GM21367 (cell line): ENCODE data around the gene LARP4B.
"Not testable (repeated sequence)": the region's sequence is repeated elsewhere in the genome, so short reads cannot be mapped to it uniquely, and the experiment has no call there.

Experiments used
- ATAC-seq: cut with Tn5 transposase; IDR thresholded peaks from one replicate; pipeline ENCODE4 v1.9.1; 2021; ENCODE audit not compliant: unreplicated experiment

The LARP4B gene

DNA sequence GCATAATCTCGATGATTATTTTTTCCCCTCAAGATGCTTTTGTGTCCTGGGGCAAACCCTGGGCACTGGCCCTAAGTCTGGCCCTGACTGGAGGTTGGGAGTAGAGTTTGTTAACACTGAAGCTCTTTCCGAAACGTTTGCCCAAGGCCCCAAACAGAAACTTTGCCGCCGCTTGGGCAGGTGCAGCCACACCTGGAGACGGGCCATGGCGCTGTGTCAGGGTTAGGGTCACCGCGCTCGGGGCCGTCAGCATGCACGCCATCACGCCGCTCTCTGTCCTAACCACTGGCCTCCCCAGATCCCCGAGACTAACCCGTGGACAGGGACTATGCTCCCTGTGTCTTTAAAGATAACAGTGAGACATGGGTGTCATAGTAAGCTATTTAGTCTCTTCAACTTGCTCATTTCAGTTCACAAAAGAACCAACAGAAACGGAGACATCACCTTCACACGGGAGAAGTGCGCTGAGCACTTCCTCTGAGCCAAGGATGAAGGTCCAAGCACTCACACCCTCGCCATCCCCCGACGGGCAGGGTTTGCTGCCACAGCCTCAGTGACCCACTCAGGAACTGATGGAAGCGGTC lies 156.8 kb downstream of the LARP4B start:
- ATAC-seq: no peak

DNA sequence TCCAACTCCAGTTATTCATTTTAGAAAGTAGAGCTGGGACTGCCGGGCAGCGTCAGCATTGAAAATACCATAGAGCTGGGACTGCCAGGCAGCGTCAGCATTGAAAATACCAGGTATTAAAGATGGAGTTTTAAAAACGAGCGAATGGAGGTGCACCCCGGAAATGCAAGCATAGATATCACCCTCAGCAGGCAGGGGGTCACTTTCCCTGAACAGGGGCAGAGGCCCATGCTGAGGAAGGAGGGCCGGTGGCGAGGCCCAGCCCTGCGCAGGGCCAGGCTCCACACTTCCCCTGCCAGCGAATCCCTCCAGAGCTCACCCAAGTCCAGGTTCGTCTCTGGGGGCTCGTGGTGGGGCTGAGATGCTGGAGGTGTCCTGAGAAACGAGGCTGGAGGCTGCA lies 157.3 kb downstream of the LARP4B start:
- ATAC-seq: no peak

DNA sequence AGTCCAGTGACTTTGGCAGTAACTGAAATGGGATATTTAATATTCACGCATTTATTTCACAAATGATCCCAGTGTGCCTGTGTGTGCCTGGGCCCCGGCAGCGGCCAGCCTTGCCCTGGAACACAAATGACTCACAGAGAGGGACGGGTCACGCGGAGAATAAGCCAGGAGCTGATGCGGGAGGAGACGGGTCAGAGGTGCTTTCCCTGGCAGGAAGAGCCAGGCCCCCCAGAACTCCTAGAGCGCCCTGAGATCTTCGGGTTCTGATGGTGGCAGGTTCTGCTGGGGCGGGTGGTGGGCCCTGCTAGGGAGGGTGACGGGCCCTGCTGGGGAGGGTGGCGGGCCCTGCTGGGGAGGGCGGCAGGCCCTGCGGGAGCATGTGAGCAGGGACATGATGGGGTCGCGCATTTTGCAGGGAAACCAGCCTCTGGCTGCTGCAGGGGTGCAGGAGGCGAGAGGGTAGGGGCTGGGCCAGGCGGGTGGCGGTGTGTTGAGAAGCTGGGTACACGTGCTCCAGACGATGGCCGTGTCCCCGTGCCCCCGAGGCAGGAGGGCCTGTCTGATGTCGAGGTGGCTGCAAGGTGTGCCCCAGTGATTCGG lies 157.8 kb downstream of the LARP4B start:
- no peak for ATAC-seq

DNA sequence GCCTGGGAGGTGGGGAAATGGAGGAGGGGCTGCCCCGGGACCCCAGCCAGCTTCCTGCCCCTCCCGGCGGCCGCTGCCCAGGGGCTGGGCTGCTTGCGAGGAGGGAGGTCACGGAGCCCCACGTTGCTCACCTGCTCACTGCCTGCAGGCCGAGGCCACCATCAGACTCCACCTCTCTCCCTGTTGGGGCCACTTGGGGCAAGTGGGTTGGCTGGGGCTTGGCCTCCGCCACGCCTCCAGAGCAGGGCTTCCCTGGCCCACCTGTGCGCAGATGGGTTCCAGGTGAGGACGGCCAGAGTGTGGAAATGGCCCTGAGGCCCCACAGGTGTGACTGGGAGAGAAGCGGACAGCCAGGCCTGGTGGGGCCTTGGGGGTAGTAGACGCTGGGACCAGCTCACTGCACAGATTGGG lies 159.3 kb downstream of the LARP4B start:
- ATAC-seq: no peak

DNA sequence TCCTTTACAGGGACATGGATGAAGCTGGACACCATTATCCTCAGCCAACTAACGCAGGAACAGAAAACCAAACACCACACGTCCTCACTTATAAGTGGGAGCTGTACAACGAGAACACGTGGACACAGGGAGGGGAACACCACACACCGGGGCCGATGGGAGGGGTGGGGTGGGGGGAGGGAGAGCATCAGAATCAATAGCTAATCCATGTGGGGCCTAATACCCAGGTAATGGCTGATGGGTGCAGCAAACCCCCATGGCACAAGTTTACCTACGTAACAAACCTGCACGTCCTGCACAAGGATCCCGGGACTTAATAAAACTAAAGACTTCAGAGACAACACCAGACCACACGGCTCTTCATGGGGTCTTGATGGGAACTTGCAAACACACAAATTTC lies 159.9 kb downstream of the LARP4B start:
- no peak for ATAC-seq

DNA sequence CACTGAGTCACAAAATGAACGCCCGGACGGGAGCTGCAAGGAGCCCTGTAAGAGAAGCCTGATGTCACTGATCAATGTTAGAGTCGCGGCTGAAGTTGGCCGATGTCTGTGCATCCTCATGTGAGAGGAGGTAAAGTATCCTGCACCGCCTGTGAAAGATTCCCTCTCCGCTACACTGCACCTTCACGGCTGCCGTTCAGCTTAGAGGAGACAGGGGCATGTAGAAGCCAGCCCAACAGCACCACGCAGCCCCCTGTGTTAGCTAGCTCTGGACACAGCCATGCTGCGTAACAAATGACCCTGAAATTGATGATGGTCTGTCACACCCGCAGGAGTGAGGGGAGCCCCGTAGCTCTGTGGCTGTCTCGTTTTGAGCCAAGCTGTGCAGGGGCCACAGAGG lies 160.5 kb downstream of the LARP4B start:
- no peak for ATAC-seq

DNA sequence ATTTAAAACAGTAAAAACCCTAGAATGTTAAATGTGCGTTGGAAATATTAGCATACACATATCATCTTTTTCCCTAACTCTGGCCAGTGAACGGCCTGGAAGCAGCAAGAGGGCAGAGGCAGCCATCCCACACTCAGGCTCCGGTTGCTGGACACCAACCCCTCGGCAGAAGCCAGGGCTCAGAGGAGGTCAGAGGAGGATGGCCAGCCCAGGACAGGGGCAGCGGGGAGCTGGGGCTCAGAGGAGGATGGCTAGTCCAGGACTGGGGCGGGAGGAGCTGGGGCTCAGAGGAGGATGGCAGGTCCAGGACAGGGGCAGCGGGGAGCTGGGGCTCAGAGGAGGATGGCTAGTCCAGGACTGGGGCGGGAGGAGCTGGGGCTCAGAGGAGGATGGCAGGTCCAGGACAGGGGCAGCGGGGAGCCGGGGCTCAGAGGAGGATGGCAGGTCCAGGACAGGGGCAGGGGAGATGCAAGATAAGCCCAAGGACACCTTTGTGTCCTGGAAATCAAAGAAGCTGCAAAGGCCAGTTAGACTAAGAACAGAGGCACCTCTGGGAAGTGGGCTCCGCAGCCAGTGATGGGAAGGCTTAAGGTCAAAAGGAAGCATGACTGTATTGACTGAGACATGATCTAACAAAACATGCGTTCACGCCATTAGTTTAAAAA lies 161.3 kb downstream of the LARP4B start:
- not testable (repeated sequence) for ATAC-seq

DNA sequence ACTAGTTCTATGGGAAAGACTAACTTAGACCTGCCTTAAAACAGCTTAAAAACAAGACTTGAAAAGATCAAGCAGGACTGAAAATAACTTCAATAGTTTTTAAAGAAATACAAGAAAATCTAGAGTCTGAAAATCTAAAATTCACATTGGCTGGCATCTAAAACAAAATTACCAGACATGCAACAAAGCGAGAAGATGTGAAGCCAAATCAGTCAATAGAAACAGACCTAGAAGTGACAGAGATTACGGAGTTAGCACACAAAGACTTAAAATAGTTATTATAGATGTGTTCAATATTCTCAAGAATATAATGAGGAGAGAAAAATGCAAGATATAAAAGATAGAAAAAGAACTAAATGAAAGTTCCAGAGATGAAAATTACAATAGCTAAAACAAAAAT lies 163.7 kb downstream of the LARP4B start:
- ATAC-seq: no peak

DNA sequence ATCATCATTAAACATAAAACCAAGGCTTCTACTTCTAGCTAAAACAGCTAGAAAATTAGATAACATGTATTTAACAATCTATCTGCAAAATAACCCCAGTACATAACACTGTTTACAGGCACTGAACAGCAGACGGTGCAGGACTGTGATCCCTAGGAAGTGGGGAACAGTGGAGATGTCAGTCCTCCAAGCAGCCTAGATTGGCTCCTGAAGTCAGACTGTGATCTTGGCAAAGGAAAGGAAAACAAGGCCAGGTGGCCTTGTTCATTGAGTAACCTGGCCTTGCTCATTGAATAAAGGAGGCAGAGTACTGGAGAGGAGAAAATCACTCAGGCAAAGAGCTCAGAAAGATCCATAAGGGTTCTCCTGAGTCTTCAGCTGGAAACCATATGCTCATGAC lies 164.3 kb downstream of the LARP4B start:
- no peak for ATAC-seq

DNA sequence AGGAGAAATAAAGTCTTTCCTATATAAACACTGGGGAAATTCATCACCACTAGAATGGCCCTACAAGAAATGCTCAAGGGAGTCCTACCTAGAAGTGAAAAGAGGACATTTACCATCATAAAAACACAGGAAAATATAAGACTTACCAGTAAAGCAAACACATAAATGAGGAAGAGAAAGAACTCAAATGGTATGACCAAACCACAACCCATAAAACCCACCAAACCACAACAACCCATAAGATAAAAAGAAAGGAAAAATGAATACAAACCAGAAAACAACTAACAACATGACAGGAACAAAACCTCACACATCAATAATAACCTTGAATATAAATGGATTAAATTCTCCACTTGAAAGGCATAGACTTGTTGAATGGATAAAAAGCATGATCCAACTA lies 170.1 kb downstream of the LARP4B start:
- no peak for ATAC-seq

DNA sequence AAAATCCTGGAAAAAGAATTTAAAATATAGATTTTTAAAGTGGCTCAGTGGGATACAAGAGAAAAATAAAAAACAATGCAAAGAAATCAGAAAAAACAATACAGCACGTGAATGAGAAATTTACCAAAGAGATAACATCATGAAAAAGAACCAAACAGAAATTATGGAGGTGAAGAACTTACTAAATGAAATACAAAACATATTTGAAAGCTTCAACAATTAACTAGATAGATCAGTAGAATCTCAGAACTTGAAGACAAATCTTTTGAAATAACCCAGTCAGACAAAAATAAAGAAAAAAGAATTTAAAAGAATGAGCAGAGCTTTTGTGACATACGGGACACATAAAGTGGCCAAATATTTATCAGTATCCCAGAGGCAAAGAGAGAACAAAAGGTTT lies 170.9 kb downstream of the LARP4B start:
- ATAC-seq: no peak

DNA sequence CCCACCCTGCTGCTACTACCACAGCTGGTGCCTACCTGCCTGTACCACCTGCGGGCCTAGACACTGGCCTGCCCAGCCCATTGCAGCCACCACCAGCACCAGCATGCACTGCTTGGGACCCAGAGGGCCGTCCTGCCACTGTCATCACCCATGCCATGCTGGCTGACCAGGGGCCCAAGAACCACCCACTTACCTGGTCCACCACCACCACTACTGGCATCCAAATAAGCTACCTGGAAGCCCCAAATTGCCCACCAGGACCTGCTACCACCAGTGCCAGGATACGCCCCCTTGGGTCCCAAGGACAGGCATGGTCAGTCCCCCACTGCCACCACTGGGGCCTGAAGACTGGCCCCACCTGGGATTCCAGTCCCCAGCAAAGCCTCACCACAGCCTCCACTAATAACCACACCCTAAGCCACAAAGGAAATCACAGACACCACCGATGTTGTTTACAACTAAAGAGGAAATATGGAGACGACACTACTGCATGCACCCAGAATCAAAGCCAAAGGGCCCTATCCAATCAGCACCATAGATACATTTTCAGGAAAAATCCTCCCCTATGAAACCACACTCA lies 171.5 kb downstream of the LARP4B start:
- no peak for ATAC-seq
